Gastroesophageal sphincter (tissue), 4 donors: ENCODE results near the gene KPNB1. TPM values are rescaled to one million over a fixed set of nuclear protein-coding genes. Genes with fewer than 3 reads are reported as not detected.

Experiments
- ATAC-seq: fragments of 150-250 bp; one replicate; pipeline ENCODE4 v1.9.1; 2016; ENCODE audit warnings: mild to moderate bottlenecking, moderate library complexity
- H3K27ac ChIP-seq, 4 donors: fragments of 200-600 bp; sonication (generic) in 3 of 4; 1 replicate in 3 of 4; 2 replicates in 1 of 4; pipeline ENCODE4 v1.5.1; 2016 to 2019
- H3K27me3 ChIP-seq: fragments of 200-600 bp; sonication (generic); one replicate; pipeline ENCODE4 v1.5.1; 2019
- H3K36me3 ChIP-seq, 2 donors: fragments of 200-600 bp; sonication (generic); one replicate each; pipeline ENCODE4 v1.5.1; 2019; ENCODE audit warnings: control low read depth in 1 of 2
- H3K4me1 ChIP-seq, 3 donors: fragments of 200-600 bp; sonication (generic); 1 replicate in 2 of 3; 2 replicates in 1 of 3; pipeline ENCODE4 v1.5.1; 2016 to 2019; ENCODE audit warnings: control low read depth in 2 of 3
- H3K4me3 ChIP-seq, 2 donors: fragments of 200-600 bp; sonication (generic); one replicate each; pipeline ENCODE4 v1.5.1; 2019; ENCODE audit warnings: mild to moderate bottlenecking in 1 of 2, moderate library complexity in 1 of 2
- H3K9me3 ChIP-seq, 3 donors: fragments of 200-600 bp; sonication (generic); one replicate each; pipeline ENCODE4 v1.5.1; 2017 to 2019; ENCODE audit warnings: control low read depth in 2 of 3
- EP300 ChIP-seq: sonication (generic); formaldehyde crosslinking; IDR thresholded peaks from one replicate; pipeline ENCODE4 v1.6.1; 2017; ENCODE audit warnings: antibody characterized with exemption, mild to moderate bottlenecking
- POLR2A ChIP-seq, 2 donors: fragments of 450-650 bp; IDR thresholded peaks; one replicate each; pipeline ENCODE4 v1.6.1; 2017; ENCODE audit warnings: antibody characterized with exemption in 2 of 2, mild to moderate bottlenecking in 2 of 2, moderate library complexity in 1 of 2
- POLR2AphosphoS5 ChIP-seq: sonication (generic); formaldehyde crosslinking; IDR thresholded peaks from one replicate; pipeline ENCODE4 v1.6.1; 2017; ENCODE audit warnings: antibody characterized with exemption
- WGBS, 2 donors: methylation state at CpG; one replicate each; pipeline ENCODE4 v1.1.5; 2018; ENCODE audit warnings: low coverage in 1 of 2; 5-methylcytosine and 5-hydroxymethylcytosine counted together
- small RNA-seq, 4 donors: library from RNA; depleted of rRNA; stranded (forward); fragments of <200 nt; gene quantifications; one replicate each; pipeline ENCODE3, GENCODE V24; 2016
- total RNA-seq, 4 donors: library from RNA; depleted of rRNA; stranded (reverse); fragments of >200 nt; gene quantifications; one replicate each; pipeline ENCODE4 v1.1.0, GENCODE V29; 2016
- TF ChIP-seq, protein P1 (sequence below), 4 experiments: fragments of 200-600 bp in 2 of 4; fragments of 450-650 bp in 2 of 4; sonication (generic) in 1 of 4; IDR thresholded peaks; one replicate each; pipeline ENCODE4 v1.5.1; 2017 to 2019; ENCODE audit warnings: antibody characterized with exemption in 4 of 4, mild to moderate bottlenecking in 2 of 4, moderate library complexity in 2 of 4

Gene KPNB1
- total RNA-seq, 4 donors from 2014 or later = 192 to 215 (median 211) TPM

GRCh38 chr17:47732399-47733046 lies 82.8 kb downstream of the KPNB1 start:
- WGBS, 2 donors = 100% methylated on average over 1 of the region's 12 CpGs; no CpG with 5 or more reads in 1 of the 2 donors
- Histone ChIP-seq H3K4me3 (peak overlapping the region in 1 of 2 donors; percentile 52), H3K4me1 (peaks cover 0 to 18% (median 10%) of the 10 kb centered on the region in 3 donors), H3K36me3 (no peaks in the 10 kb centered on the region), H3K27ac (no peak overlapping the region), H3K27me3 (peaks cover 94% of the 10 kb centered on the region), H3K9me3 (no peaks in the 10 kb centered on the region)
- no peak for TF ChIP-seq POLR2AphosphoS5
- TF ChIP-seq POLR2A (IDR thresholded peaks at IDR 0.05) = no peak
- TF ChIP-seq, protein P1, sequence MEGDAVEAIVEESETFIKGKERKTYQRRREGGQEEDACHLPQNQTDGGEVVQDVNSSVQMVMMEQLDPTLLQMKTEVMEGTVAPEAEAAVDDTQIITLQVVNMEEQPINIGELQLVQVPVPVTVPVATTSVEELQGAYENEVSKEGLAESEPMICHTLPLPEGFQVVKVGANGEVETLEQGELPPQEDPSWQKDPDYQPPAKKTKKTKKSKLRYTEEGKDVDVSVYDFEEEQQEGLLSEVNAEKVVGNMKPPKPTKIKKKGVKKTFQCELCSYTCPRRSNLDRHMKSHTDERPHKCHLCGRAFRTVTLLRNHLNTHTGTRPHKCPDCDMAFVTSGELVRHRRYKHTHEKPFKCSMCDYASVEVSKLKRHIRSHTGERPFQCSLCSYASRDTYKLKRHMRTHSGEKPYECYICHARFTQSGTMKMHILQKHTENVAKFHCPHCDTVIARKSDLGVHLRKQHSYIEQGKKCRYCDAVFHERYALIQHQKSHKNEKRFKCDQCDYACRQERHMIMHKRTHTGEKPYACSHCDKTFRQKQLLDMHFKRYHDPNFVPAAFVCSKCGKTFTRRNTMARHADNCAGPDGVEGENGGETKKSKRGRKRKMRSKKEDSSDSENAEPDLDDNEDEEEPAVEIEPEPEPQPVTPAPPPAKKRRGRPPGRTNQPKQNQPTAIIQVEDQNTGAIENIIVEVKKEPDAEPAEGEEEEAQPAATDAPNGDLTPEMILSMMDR (IDR thresholded peaks at IDR 0.05) = no peak
- no peak for TF ChIP-seq EP300
- ATAC-seq = no peak

GRCh38 chr17:47733047-47733673 lies 83.4 kb downstream of the KPNB1 start, which contains the start of gene TBX21:
TBX21 (plus strand) TSS chr17:47733236; CDS start chr17:47733455, 219 bp downstream.
- peak; percentile 37 for ATAC-seq
- WGBS, 2 donors = 0 to 1% methylated on average over 1 to 15 of the region's 73 CpGs
- peaks cover 0 to 18% (median 10%) of the 10 kb centered on the region in 3 donors for H3K4me1 ChIP-seq
- H3K27ac ChIP-seq = peak within 1 kb of the TSS in 1 of 4 donors; percentile 49
- H3K4me3 ChIP-seq = peak within 1 kb of the TSS; percentile 5 to 52
- no peaks in the 10 kb centered on the region for H3K9me3 ChIP-seq
- H3K27me3 ChIP-seq = peaks cover 88% of the 10 kb centered on the region
- TF ChIP-seq POLR2A (IDR thresholded peaks at IDR 0.05) (no peak), EP300 (no peak), POLR2AphosphoS5 (no peak)
- TF ChIP-seq, protein P1 (IDR thresholded peaks at IDR 0.05) = no peak
- no peaks in the 10 kb centered on the region for H3K36me3 ChIP-seq

- WGBS, 2 donors = 4% methylated on average over 13 of the region's 60 CpGs; no CpG with 5 or more reads in 1 of the 2 donors
- TF ChIP-seq EP300 = no peak
- no peak for TF ChIP-seq POLR2A (IDR thresholded peaks at IDR 0.05)
- Histone ChIP-seq H3K27me3 (peaks cover 85% of the 10 kb centered on the region), H3K9me3 (no peaks in the 10 kb centered on the region), H3K4me3 (peak overlapping the region in 1 of 2 donors; percentile 52), H3K36me3 (no peaks in the 10 kb centered on the region), H3K4me1 (peaks cover 0 to 18% (median 10%) of the 10 kb centered on the region in 3 donors), H3K27ac (peak overlapping the region in 1 of 4 donors; percentile 49)
- ATAC-seq = no peak
Observed at GRCh38 chr17:47733674-47734410, 84.1 kb downstream of the KPNB1 start.

GRCh38 chr17:47735139-47735464 lies 85.4 kb downstream of the KPNB1 start:
- 86 to 100% methylated on average over 2 of the region's 3 CpGs for WGBS, 2 donors
- peaks cover 0 to 18% (median 10%) of the 10 kb centered on the region in 3 donors for H3K4me1 ChIP-seq
- H3K4me3 ChIP-seq = no peak overlapping the region
- H3K27ac ChIP-seq = no peak overlapping the region
- no peak for ATAC-seq
- H3K9me3 ChIP-seq = no peaks in the 10 kb centered on the region
- TF ChIP-seq, protein P1 (IDR thresholded peaks at IDR 0.05) = no peak
- no peak for TF ChIP-seq EP300
- TF ChIP-seq POLR2AphosphoS5 = no peak
- no peak for TF ChIP-seq POLR2A (IDR thresholded peaks at IDR 0.05)
- peaks cover 84% of the 10 kb centered on the region for H3K27me3 ChIP-seq
- H3K36me3 ChIP-seq = no peaks in the 10 kb centered on the region

Small RNA genes lying within 50 kb of the gene (small RNA-seq; reads per million reads assigned to genes)
- 0 reads per million in 4 donors for gene AC015674.1

Other genes with a start within 250 kb of the KPNB1 start
- gene NPEPPS, start 118.8 kb upstream of the KPNB1 start, total RNA-seq = 100 to 1,000 TPM in 3 of 4 donors, 10 to 100 TPM in 1; 79.3 to 116 (median 110) TPM
- 10 to 100 TPM; 13.9 to 25.1 (median 18.0) TPM for gene TBKBP1, start 44.2 kb downstream of the KPNB1 start, total RNA-seq
- gene TBX21, start 83.3 kb downstream of the KPNB1 start, total RNA-seq = 1 to 10 TPM in 1 of 4 donors, under 1 TPM in 1, not detected in 2; 0.94 to 1.1 TPM
- gene OSBPL7, start 171.9 kb downstream of the KPNB1 start, total RNA-seq = 1 to 10 TPM; 2.2 to 4.1 (median 3.8) TPM
- 10 to 100 TPM; 34.9 to 74.9 (median 55.0) TPM for gene MRPL10, start 181.6 kb downstream of the KPNB1 start, total RNA-seq
- 1 to 10 TPM in 1 of 4 donors, under 1 TPM in 1, not detected in 2; 0.46 to 1.3 TPM for gene LRRC46, start 181.8 kb downstream of the KPNB1 start, total RNA-seq
- gene SCRN2, start 191.4 kb downstream of the KPNB1 start, total RNA-seq = 10 to 100 TPM; 17.4 to 28.9 (median 21.8) TPM
- under 1 TPM; 0.12 to 0.31 (median 0.14) TPM for gene SP6, start 201.2 kb downstream of the KPNB1 start, total RNA-seq
- gene SP2, start 246.3 kb downstream of the KPNB1 start, total RNA-seq = 10 to 100 TPM in 2 of 4 donors, 1 to 10 TPM in 2; 3.4 to 16.2 (median 10.0) TPM